SH-SY5Y (cell line): Measurements from ENCODE around the gene SMARCB1.

Experiments used
- GATA2 ChIP-seq: IDR thresholded peaks from 2 replicates; pipeline ENCODE4 v1.6.1; 2011; ENCODE audit warnings: mild to moderate bottlenecking, low read depth, low read length
- GATA3 ChIP-seq: IDR thresholded peaks from 2 replicates; pipeline ENCODE4 v1.6.1; 2011; ENCODE audit warnings: low read depth, mild to moderate bottlenecking, low read length, moderate library complexity

GRCh38 chr22:23749841-23750301 is 36.9 kb upstream of the SMARCB1 start:
- TF ChIP-seq GATA2 (no peak), GATA3 (no peak)
